K562 (cell line): ENCODE results near the gene ZNF77. TPM values are rescaled to one million over a fixed set of nuclear protein-coding genes. Genes with fewer than 3 reads are reported as not detected.
A peak's percentile ranks its signal among the peaks of the same experiment; 100 is the strongest.

ENCODE experiments used
- ASH1L ChIP-seq: fragments of 450-650 bp; IDR thresholded peaks from 2 replicates; pipeline ENCODE4 v1.6.1; 2018; ENCODE audit warnings: borderline replicate concordance, mild to moderate bottlenecking, low read depth; ENCODE audit not compliant: partially characterized antibody
- CBFA2T2 ChIP-seq: fragments of 450-650 bp; conservative IDR thresholded peaks from 2 replicates; pipeline ENCODE4 v1.6.1; 2017; ENCODE audit warnings: mild to moderate bottlenecking
- CBX8 ChIP-seq: fragments of 200-600 bp; sonication (generic); IDR thresholded peaks from 2 replicates; pipeline ENCODE4 v1.6.1; 2012; ENCODE audit warnings: borderline replicate concordance, mixed run types, low read depth, mild to moderate bottlenecking, moderate library complexity, mixed read lengths, low read length, control low read depth, inconsistent platforms; ENCODE audit not compliant: poor library complexity, severe bottlenecking; ENCODE audit errors: extremely low read depth
- E4F1 ChIP-seq: fragments of 250-450 bp; sonication (Bioruptor Pico); IDR thresholded peaks from 2 replicates; pipeline ENCODE4 v1.5.0; 2021; ENCODE audit warnings: mild to moderate bottlenecking, borderline replicate concordance
- MBD2 ChIP-seq: sonication (generic); IDR thresholded peaks from 2 replicates; pipeline ENCODE4 v1.6.1; 2016; ENCODE audit warnings: low read depth, borderline replicate concordance
- SMAD1 ChIP-seq: fragments of 150-350 bp; IDR thresholded peaks from 2 replicates; pipeline ENCODE4 v1.6.1; 2014; ENCODE audit warnings: low read length, low read depth; ENCODE audit not compliant: partially characterized antibody
- SNAPC5 ChIP-seq: fragments of 250-450 bp; sonication (Bioruptor Pico); IDR thresholded peaks from 2 replicates; pipeline ENCODE4 v1.8.0; 2021; ENCODE audit warnings: moderate library complexity, mild to moderate bottlenecking, inconsistent platforms
- TRIM24 ChIP-seq, 2 experiments: fragments of 450-650 bp; IDR thresholded peaks; 2 replicates each; pipeline ENCODE4 v1.6.1; 2016
- TRIM25 ChIP-seq: fragments of 450-650 bp; IDR thresholded peaks from 2 replicates; pipeline ENCODE4 v1.7.0; 2016; ENCODE audit warnings: borderline replicate concordance
- ZNF282 ChIP-seq: sonication (generic); formaldehyde crosslinking; IDR thresholded peaks from 2 replicates; pipeline ENCODE4 v1.8.1; 2023; ENCODE audit warnings: missing genetic modification reagents
- ZNF324 ChIP-seq: fragments of 250-450 bp; sonication (Bioruptor Pico); IDR thresholded peaks from 2 replicates; pipeline ENCODE4 v1.4.0; 2020; ENCODE audit warnings: mild to moderate bottlenecking
- ZNF740 ChIP-seq, 3 experiments: fragments of 200-800 bp in 1 of 3; sonication (Bioruptor generic) in 1 of 3; sonication (generic) in 1 of 3; formaldehyde crosslinking in 1 of 3; IDR thresholded peaks; 2 replicates each; pipeline versions ENCODE4 v1.6.1 to v1.8.0; 2016 to 2022; ENCODE audit warnings: mild to moderate bottlenecking in 2 of 3, missing compliant biosample characterization in 2 of 3, missing genetic modification characterization in 2 of 3, missing genetic modification reagents in 1 of 3
- ZSCAN32 ChIP-seq: fragments of 450-650 bp; formaldehyde crosslinking; IDR thresholded peaks from 2 replicates; pipeline ENCODE4 v1.4.0; 2020; ENCODE audit warnings: mild to moderate bottlenecking, moderate library complexity
- polyA plus RNA-seq, 8 experiments: library from polyadenylated mRNA; depleted of rRNA in 4 of 8; stranded (reverse) in 5 of 8; unstranded in 3 of 8; fragments of >200 nt; fragmentation: Nextera tagmentation in 2 of 8; fragmentation: Illumina TruSeq in 1 of 8; extraction: Ambion mirVana in 2 of 8; extraction: Trizol in 1 of 8; gene quantifications; 2 replicates each; pipeline versions ENCODE4 v1.2.1 to v1.2.3, GENCODE V29; 2011 to 2014; ENCODE audit warnings: inconsistent platforms in 1 of 8, missing spikeins in 1 of 8
- total RNA-seq, 7 experiments: library from RNA; depleted of rRNA in 6 of 7; stranded (reverse); fragments of >200 nt in 6 of 7; fragmentation: Illumina TruSeq in 2 of 7; extraction: Trizol in 2 of 7; gene quantifications; 2 replicates each; pipeline versions ENCODE4 v1.2.1 to v1.2.3, GENCODE V29; 2011 to 2021; ENCODE audit warnings: low replicate concordance in 1 of 7
- TF ChIP-seq, protein P1 (sequence below): fragments of 450-650 bp; IDR thresholded peaks from 2 replicates; pipeline ENCODE4 v1.6.1; 2014; ENCODE audit warnings: low read depth, mild to moderate bottlenecking, moderate library complexity, borderline replicate concordance
- TF ChIP-seq, protein P2 (sequence below): fragments of 450-650 bp; formaldehyde crosslinking; IDR thresholded peaks from 2 replicates; pipeline ENCODE4 v1.4.0; 2020; ENCODE audit warnings: mild to moderate bottlenecking, mixed read lengths

Gene ZNF77
- total and polyA plus RNA-seq, 9 of the 15 experiments (the other 6 are each of a cell fraction or from before 2014, with no cell fraction given) = 4.3 to 14.5 (median 7.7) TPM

DNA sequence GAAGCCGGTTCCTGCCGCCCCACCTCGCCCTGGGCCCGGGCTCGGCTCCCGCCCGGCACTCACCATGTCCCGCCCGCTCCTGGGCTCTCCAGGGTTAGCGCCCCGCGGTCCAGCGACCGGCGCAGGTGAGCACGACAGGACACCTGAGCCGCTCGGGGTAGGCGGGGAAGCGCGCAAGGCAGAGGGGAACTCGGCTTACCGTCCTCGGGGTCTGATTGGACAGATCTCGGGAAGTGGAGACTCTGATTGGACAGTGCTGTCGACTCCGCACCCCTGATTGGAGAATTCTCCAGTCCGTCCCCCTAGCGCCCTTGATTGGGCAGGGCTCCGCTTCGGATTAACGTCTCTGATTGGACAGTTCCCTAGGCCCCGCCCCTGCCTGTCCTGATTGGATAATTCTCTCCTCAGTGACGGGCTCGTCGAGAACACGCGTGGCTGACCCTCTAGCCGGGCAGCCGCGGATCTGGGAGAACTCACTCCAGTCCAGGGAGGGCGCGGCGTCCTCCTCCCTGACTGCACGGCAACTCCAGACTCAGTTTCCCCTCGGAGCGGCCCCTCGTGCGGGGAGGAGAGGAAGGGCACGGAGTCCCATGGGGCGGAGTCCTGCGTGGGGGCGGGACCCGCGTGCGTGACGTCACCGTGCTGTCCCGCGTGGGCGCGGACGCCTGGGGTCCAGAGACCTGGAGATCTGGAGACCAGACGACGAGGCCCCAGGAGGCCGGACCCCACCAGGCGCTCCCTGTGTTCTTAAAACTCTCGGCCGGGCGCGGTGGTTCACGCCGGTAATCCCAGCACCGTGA lies at the start of gene ZNF77 (continued):
- TF ChIP-seq ZNF282 (CRISPR knock-in tag) = no peak
- TF ChIP-seq SMAD1 = no peak
- TF ChIP-seq CBX8 = no peak
- TF ChIP-seq TRIM25 = no peak
- TF ChIP-seq MBD2 = peak; percentile 100
- TF ChIP-seq E4F1 (CRISPR knock-in tag) = no peak
- peak; percentile 99 for TF ChIP-seq ASH1L
- no peak for TF ChIP-seq CBFA2T2
- 0 out of 2 replicates have a peak, but pooled peaks have one; percentile 45 for TF ChIP-seq ZNF324 (CRISPR knock-in tag)
- TF ChIP-seq, protein P1, sequence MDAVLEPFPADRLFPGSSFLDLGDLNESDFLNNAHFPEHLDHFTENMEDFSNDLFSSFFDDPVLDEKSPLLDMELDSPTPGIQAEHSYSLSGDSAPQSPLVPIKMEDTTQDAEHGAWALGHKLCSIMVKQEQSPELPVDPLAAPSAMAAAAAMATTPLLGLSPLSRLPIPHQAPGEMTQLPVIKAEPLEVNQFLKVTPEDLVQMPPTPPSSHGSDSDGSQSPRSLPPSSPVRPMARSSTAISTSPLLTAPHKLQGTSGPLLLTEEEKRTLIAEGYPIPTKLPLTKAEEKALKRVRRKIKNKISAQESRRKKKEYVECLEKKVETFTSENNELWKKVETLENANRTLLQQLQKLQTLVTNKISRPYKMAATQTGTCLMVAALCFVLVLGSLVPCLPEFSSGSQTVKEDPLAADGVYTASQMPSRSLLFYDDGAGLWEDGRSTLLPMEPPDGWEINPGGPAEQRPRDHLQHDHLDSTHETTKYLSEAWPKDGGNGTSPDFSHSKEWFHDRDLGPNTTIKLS = peak; percentile 61; the same call in 1 of the 2 replicates
- TF ChIP-seq, protein P2, sequence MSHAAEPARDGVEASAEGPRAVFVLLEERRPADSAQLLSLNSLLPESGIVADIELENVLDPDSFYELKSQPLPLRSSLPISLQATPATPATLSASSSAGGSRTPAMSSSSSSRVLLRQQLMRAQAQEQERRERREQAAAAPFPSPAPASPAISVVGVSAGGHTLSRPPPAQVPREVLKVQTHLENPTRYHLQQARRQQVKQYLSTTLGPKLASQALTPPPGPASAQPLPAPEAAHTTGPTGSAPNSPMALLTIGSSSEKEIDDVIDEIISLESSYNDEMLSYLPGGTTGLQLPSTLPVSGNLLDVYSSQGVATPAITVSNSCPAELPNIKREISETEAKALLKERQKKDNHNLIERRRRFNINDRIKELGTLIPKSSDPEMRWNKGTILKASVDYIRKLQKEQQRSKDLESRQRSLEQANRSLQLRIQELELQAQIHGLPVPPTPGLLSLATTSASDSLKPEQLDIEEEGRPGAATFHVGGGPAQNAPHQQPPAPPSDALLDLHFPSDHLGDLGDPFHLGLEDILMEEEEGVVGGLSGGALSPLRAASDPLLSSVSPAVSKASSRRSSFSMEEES = 0 out of 2 replicates have a peak, but pooled peaks have one; percentile 13
- no peak for TF ChIP-seq SNAPC5 (CRISPR knock-in tag)
- peak in 1 of 2 experiments; percentile 20; a peak in 2 of 4 replicates for TF ChIP-seq TRIM24 (IDR thresholded peaks at IDR 0.05)
- TF ChIP-seq ZNF740 (CRISPR knock-in tag; IDR thresholded peaks at IDR 0.05) = peak; percentile 49; the same call in 1 of the 2 replicates
- no peak for TF ChIP-seq ZNF740 (tag; IDR thresholded peaks at IDR 0.05)
- peak; percentile 14; the same call in 1 of the 2 replicates for TF ChIP-seq ZSCAN32 (CRISPR knock-in tag)
